Tibial nerve (tissue), 3 donors: ENCODE measurements around the gene GCLM.

ENCODE experiments used
- CTCF ChIP-seq, 5 experiments: fragments of 200-600 bp in 3 of 5; fragments of 450-650 bp in 2 of 5; sonication (generic) in 3 of 5; IDR thresholded peaks; one replicate each; pipeline ENCODE4 v1.5.1; 2016 to 2019; ENCODE audit warnings: antibody characterized with exemption in 5 of 5, mild to moderate bottlenecking in 3 of 5, moderate library complexity in 2 of 5
- POLR2A ChIP-seq, 2 donors: fragments of 450-650 bp; IDR thresholded peaks; one replicate each; pipeline ENCODE4 v1.6.1; 2017; ENCODE audit warnings: antibody characterized with exemption in 2 of 2, mild to moderate bottlenecking in 2 of 2, moderate library complexity in 2 of 2

GRCh38 chr1:93899543-93900207 lies 9.6 kb downstream of the GCLM start:
- TF ChIP-seq CTCF (IDR thresholded peaks at IDR 0.05) (no peak), POLR2A (IDR thresholded peaks at IDR 0.05) (no peak)
